Measurements from ENCODE around the gene VTN. TPM values are rescaled to one million over a fixed set of nuclear protein-coding genes. Genes with fewer than 3 reads are reported as not detected.

VTN gene
- total RNA-seq, 2 donors from 2014 or later, result 0.14 to 57.8 TPM

- 93% methylated on average over 5 of the region's 5 CpGs for WGBS
- H3K27ac ChIP-seq, result no peak overlapping the region
- intact Hi-C loops (cut with DNase I), result no loop called here
- peaks cover 2% of the 10 kb centered on the region for H3K4me1 ChIP-seq (replicated peaks)
- H3K9me3 ChIP-seq, result no peaks in the 10 kb centered on the region
- DNase-seq (ENCODE audit: low spot score), result no peak
- no peaks in the 10 kb centered on the region for H3K27me3 ChIP-seq (replicated peaks; ENCODE audit: insufficient read depth)
- H3K4me3 ChIP-seq, result no peak overlapping the region
- peaks cover 0 to 11% of the 10 kb centered on the region in 2 donors for H3K36me3 ChIP-seq
- TF ChIP-seq POLR2A (IDR thresholded peaks at IDR 0.05) (no peak), POLR2AphosphoS5 (IDR thresholded peaks at IDR 0.05) (no peak)
- TF ChIP-seq, protein P1, sequence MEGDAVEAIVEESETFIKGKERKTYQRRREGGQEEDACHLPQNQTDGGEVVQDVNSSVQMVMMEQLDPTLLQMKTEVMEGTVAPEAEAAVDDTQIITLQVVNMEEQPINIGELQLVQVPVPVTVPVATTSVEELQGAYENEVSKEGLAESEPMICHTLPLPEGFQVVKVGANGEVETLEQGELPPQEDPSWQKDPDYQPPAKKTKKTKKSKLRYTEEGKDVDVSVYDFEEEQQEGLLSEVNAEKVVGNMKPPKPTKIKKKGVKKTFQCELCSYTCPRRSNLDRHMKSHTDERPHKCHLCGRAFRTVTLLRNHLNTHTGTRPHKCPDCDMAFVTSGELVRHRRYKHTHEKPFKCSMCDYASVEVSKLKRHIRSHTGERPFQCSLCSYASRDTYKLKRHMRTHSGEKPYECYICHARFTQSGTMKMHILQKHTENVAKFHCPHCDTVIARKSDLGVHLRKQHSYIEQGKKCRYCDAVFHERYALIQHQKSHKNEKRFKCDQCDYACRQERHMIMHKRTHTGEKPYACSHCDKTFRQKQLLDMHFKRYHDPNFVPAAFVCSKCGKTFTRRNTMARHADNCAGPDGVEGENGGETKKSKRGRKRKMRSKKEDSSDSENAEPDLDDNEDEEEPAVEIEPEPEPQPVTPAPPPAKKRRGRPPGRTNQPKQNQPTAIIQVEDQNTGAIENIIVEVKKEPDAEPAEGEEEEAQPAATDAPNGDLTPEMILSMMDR (IDR thresholded peaks at IDR 0.05), result no peak
Measured at GRCh38 chr17:28404461-28404811, 34.3 kb upstream of the VTN start.

DNA sequence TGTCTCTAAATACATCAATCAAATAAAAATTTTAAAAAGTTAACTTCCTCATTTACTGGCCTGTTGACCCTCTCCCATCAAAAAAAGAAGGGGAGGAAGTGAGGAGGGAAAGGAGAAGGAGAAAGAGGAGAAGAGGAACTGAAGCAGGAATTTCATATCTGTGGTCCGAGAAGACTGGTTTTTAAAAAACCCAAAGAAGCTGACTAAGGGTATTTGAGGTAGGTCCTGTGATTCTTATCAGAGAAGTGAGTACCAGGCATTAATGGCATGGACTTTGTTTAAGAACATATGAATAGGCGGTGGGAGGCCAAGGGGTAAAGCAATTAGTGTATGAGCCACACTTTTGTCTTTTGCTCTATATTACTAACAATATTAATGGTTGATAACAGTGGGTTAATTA lies 33.9 kb upstream of the VTN start:
- Histone ChIP-seq H3K36me3 (peaks cover 0 to 11% of the 10 kb centered on the region in 2 donors), H3K27ac (no peak overlapping the region), H3K9me3 (no peaks in the 10 kb centered on the region), H3K27me3 (replicated peaks; ENCODE audit: insufficient read depth) (no peaks in the 10 kb centered on the region), H3K4me1 (replicated peaks) (peaks cover 2% of the 10 kb centered on the region), H3K4me3 (no peak overlapping the region)
- WGBS, result 80% methylated on average over 2 of the region's 2 CpGs
- intact Hi-C loops (cut with DNase I), result no loop called here
- TF ChIP-seq POLR2AphosphoS5 (IDR thresholded peaks at IDR 0.05) (no peak), POLR2A (IDR thresholded peaks at IDR 0.05) (no peak)
- TF ChIP-seq, protein P1 (IDR thresholded peaks at IDR 0.05), result no peak
- DNase-seq (ENCODE audit: low spot score), result no peak

DNA sequence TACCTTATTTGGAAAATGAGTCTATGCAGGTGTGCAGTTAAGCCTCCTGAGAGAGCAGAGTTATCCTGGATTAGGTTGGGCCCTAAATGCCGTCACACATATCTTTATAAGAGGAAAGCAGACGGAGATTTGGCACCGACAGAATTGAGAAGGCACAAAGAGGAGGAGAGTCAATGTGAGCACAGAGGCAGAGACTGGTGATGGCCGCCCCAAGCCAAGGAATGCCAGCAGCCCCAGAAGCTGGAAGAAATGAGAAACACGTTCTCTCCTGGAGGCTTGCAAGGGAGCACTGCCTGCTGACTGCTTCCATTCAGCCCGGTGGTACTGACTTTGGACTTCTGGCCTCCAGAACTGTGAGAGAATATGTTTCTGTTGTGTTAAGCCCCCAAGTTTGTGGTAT lies 32.7 kb upstream of the VTN start:
- Histone ChIP-seq H3K9me3 (no peaks in the 10 kb centered on the region), H3K27me3 (replicated peaks; ENCODE audit: insufficient read depth) (no peaks in the 10 kb centered on the region), H3K4me1 (replicated peaks) (peaks cover 2% of the 10 kb centered on the region), H3K36me3 (peaks cover 0 to 11% of the 10 kb centered on the region in 2 donors), H3K4me3 (no peak overlapping the region), H3K27ac (no peak overlapping the region)
- TF ChIP-seq, protein P1 (IDR thresholded peaks at IDR 0.05), result no peak
- TF ChIP-seq POLR2A (IDR thresholded peaks at IDR 0.05) (no peak), POLR2AphosphoS5 (IDR thresholded peaks at IDR 0.05) (no peak)
- 86% methylated on average over 6 of the region's 6 CpGs for WGBS
- DNase-seq (ENCODE audit: low spot score), result no peak
- intact Hi-C loops (cut with DNase I), result no loop called here

DNA sequence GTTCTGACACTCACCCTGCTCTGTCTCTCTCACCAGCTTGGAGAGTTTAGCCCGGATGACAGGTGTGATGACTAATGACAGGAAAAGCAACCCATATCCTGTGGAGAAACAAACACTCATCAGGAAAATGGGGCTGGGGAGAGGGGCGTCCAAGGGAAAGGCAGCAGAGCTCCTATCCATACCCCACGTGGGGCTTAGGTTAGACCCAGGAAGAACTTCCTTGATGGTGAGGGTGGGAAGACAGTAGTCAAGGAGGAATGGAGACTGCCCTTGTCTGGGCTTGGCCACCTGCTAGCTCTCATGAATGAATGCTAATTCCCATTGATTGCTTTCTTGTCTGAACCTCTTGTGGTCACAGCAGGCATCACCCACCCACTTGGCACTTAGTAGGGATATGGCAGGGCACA lies 32.1 kb upstream of the VTN start:
- TF ChIP-seq POLR2AphosphoS5 (IDR thresholded peaks at IDR 0.05), result no peak
- TF ChIP-seq, protein P1 (IDR thresholded peaks at IDR 0.05), result no peak
- intact Hi-C loops (cut with DNase I), result no loop called here
- Histone ChIP-seq H3K27ac (no peak overlapping the region), H3K36me3 (peaks cover 0 to 11% of the 10 kb centered on the region in 2 donors), H3K4me1 (replicated peaks) (peaks cover 2% of the 10 kb centered on the region), H3K27me3 (replicated peaks; ENCODE audit: insufficient read depth) (no peaks in the 10 kb centered on the region), H3K9me3 (no peaks in the 10 kb centered on the region), H3K4me3 (no peak overlapping the region)
- DNase-seq (ENCODE audit: low spot score), result no peak
- 42% methylated on average over 3 of the region's 3 CpGs for WGBS

GRCh38 chr17:28399808-28400207 lies 29.7 kb upstream of the VTN start:
- intact Hi-C loops (cut with DNase I), result no loop called here
- no peaks in the 10 kb centered on the region for H3K9me3 ChIP-seq
- H3K4me1 ChIP-seq (replicated peaks), result no peaks in the 10 kb centered on the region
- DNase-seq (ENCODE audit: low spot score), result no peak
- H3K27me3 ChIP-seq (replicated peaks; ENCODE audit: insufficient read depth), result no peaks in the 10 kb centered on the region
- TF ChIP-seq, protein P1 (IDR thresholded peaks at IDR 0.05), result no peak
- TF ChIP-seq POLR2AphosphoS5 (IDR thresholded peaks at IDR 0.05) (no peak), POLR2A (IDR thresholded peaks at IDR 0.05) (no peak)
- no peak overlapping the region for H3K27ac ChIP-seq
- H3K36me3 ChIP-seq, result peaks cover 0 to 22% of the 10 kb centered on the region in 2 donors
- H3K4me3 ChIP-seq, result no peak overlapping the region
- 92% methylated on average over 4 of the region's 4 CpGs for WGBS

Measured in prostate gland (tissue), 2 donors.